HG02588 (cell line): ENCODE data around the gene RCE1.

Experiments used
- ATAC-seq: cut with Tn5 transposase; IDR thresholded peaks from one replicate; pipeline ENCODE4 v1.9.1; 2021; ENCODE audit warnings: mild to moderate bottlenecking, moderate library complexity; ENCODE audit not compliant: unreplicated experiment

Gene RCE1

GRCh38 chr11:66868082-66868725, 25.0 kb downstream of the RCE1 start:
- ATAC-seq, result peak; percentile 5

GRCh38 chr11:66868726-66869566, 25.7 kb downstream of the RCE1 start:
- ATAC-seq, result peak; percentile 60

GRCh38 chr11:66869567-66869870, 26.3 kb downstream of the RCE1 start:
- no peak for ATAC-seq

- ATAC-seq, result no peak
Measured at GRCh38 chr11:66870131-66870530, 26.9 kb downstream of the RCE1 start.

- no peak for ATAC-seq
Measured at GRCh38 chr11:66870616-66871520, 27.6 kb downstream of the RCE1 start.

GRCh38 chr11:66871521-66871901, 28.3 kb downstream of the RCE1 start:
- ATAC-seq, result no peak

- ATAC-seq, result no peak
Measured at GRCh38 chr11:66874232-66874631, 31.0 kb downstream of the RCE1 start.

- no peak for ATAC-seq
Measured at GRCh38 chr11:66875378-66875777, 32.1 kb downstream of the RCE1 start.

GRCh38 chr11:66877588-66878385, 34.5 kb downstream of the RCE1 start:
- ATAC-seq, result no peak

GRCh38 chr11:66878474-66878873, 35.2 kb downstream of the RCE1 start:
- ATAC-seq, result no peak

GRCh38 chr11:66879000-66879399, 35.8 kb downstream of the RCE1 start:
- ATAC-seq, result no peak

GRCh38 chr11:66879583-66879982, 36.3 kb downstream of the RCE1 start:
- no peak for ATAC-seq

GRCh38 chr11:66879999-66880398, 36.8 kb downstream of the RCE1 start:
- ATAC-seq, result no peak

GRCh38 chr11:66880496-66881450, 37.5 kb downstream of the RCE1 start:
- ATAC-seq, result no peak

- no peak for ATAC-seq
Measured at GRCh38 chr11:66881451-66881835, 38.2 kb downstream of the RCE1 start.

- ATAC-seq, result no peak
Measured at GRCh38 chr11:66881927-66882452, 38.7 kb downstream of the RCE1 start.

- no peak for ATAC-seq
Measured at GRCh38 chr11:66882561-66883015, 39.3 kb downstream of the RCE1 start.

GRCh38 chr11:66883016-66883965, 40.0 kb downstream of the RCE1 start:
- ATAC-seq, result no peak
